Suprapubic skin (tissue), 3 donors: Measurements from ENCODE around the gene BTN2A1.
"Not testable (repeated sequence)": the region's sequence is repeated elsewhere in the genome, so short reads cannot be mapped to it uniquely, and the experiment has no call there.

Experiments used
- EP300 ChIP-seq: sonication (generic); formaldehyde crosslinking; IDR thresholded peaks from one replicate; pipeline ENCODE4 v1.6.1; 2017; ENCODE audit warnings: antibody characterized with exemption
- TF ChIP-seq, protein P1 (sequence below), 2 donors: fragments of 200-600 bp in 1 of 2; fragments of 450-650 bp in 1 of 2; sonication (generic) in 1 of 2; IDR thresholded peaks; one replicate each; pipeline ENCODE4 v1.5.1; 2016 to 2019; ENCODE audit warnings: antibody characterized with exemption in 2 of 2, mild to moderate bottlenecking in 1 of 2, moderate library complexity in 1 of 2

DNA sequence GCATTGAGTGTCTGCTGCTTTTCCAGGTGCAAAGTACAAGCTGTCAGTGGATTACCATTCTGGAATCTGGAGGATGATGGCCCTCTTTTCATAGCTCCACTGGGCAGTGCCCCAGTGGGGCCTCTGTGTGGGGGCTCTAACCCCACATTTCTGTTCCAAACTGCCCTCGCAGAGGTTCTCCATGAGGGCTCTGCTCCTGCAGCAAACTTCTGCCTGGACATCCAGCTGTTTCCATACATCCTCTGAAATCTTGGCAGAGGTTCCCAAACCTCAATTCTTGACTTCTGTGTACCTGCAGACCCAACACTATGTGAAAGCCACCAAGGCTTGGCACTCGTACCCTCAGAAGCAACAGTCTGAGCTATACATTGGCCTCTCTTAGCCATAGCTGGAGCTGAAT lies 39.7 kb upstream of the BTN2A1 start:
- TF ChIP-seq EP300: not testable (repeated sequence)
- TF ChIP-seq, protein P1, sequence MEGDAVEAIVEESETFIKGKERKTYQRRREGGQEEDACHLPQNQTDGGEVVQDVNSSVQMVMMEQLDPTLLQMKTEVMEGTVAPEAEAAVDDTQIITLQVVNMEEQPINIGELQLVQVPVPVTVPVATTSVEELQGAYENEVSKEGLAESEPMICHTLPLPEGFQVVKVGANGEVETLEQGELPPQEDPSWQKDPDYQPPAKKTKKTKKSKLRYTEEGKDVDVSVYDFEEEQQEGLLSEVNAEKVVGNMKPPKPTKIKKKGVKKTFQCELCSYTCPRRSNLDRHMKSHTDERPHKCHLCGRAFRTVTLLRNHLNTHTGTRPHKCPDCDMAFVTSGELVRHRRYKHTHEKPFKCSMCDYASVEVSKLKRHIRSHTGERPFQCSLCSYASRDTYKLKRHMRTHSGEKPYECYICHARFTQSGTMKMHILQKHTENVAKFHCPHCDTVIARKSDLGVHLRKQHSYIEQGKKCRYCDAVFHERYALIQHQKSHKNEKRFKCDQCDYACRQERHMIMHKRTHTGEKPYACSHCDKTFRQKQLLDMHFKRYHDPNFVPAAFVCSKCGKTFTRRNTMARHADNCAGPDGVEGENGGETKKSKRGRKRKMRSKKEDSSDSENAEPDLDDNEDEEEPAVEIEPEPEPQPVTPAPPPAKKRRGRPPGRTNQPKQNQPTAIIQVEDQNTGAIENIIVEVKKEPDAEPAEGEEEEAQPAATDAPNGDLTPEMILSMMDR (IDR thresholded peaks at IDR 0.05): not testable (repeated sequence)
